ENCODE results near the gene ARID3B.

ARID3B gene

GRCh38 chr15:74631408-74631807 is 90.4 kb downstream of the ARID3B start:
- no peak for DNase-seq (ENCODE audit: extremely low read depth, insufficient read length)
- Histone ChIP-seq H3K27me3 (replicated peaks; ENCODE audit: control insufficient read depth, insufficient read depth, low read length) (no peaks in the 10 kb centered on the region), H3K4me3 (replicated peaks; ENCODE audit: low read depth, low read length) (no peak overlapping the region), H3K36me3 (ENCODE audit: control insufficient read depth, insufficient read depth, low read length) (peaks cover 56% of the 10 kb centered on the region)
- no peak for TF ChIP-seq CTCF (IDR thresholded peaks at IDR 0.05; ENCODE audit: insufficient read depth, low read length, poor library complexity, severe bottlenecking)

- Histone ChIP-seq H3K4me3 (replicated peaks; ENCODE audit: low read depth, low read length) (no peak overlapping the region), H3K36me3 (ENCODE audit: control insufficient read depth, insufficient read depth, low read length) (peaks cover 53% of the 10 kb centered on the region), H3K27me3 (replicated peaks; ENCODE audit: control insufficient read depth, insufficient read depth, low read length) (no peaks in the 10 kb centered on the region)
- TF ChIP-seq CTCF (IDR thresholded peaks at IDR 0.05; ENCODE audit: insufficient read depth, low read length, poor library complexity, severe bottlenecking): peak; percentile 97
- DNase-seq (ENCODE audit: extremely low read depth, insufficient read length): no peak
Observed at GRCh38 chr15:74631935-74632560, 91.0 kb downstream of the ARID3B start.

- Histone ChIP-seq H3K36me3 (ENCODE audit: control insufficient read depth, insufficient read depth, low read length) (peaks cover 53% of the 10 kb centered on the region), H3K4me3 (replicated peaks; ENCODE audit: low read depth, low read length) (no peak overlapping the region), H3K27me3 (replicated peaks; ENCODE audit: control insufficient read depth, insufficient read depth, low read length) (no peaks in the 10 kb centered on the region)
- DNase-seq (ENCODE audit: extremely low read depth, insufficient read length): no peak
- TF ChIP-seq CTCF (IDR thresholded peaks at IDR 0.05; ENCODE audit: insufficient read depth, low read length, poor library complexity, severe bottlenecking): no peak
Observed at GRCh38 chr15:74632601-74633000, 91.6 kb downstream of the ARID3B start.

- DNase-seq (ENCODE audit: extremely low read depth, insufficient read length): no peak
- Histone ChIP-seq H3K27me3 (replicated peaks; ENCODE audit: control insufficient read depth, insufficient read depth, low read length) (no peaks in the 10 kb centered on the region), H3K36me3 (ENCODE audit: control insufficient read depth, insufficient read depth, low read length) (peaks cover 45% of the 10 kb centered on the region), H3K4me3 (replicated peaks; ENCODE audit: low read depth, low read length) (no peak overlapping the region)
- no peak for TF ChIP-seq CTCF (IDR thresholded peaks at IDR 0.05; ENCODE audit: insufficient read depth, low read length, poor library complexity, severe bottlenecking)
Observed at GRCh38 chr15:74633781-74634180, 92.8 kb downstream of the ARID3B start.

- TF ChIP-seq CTCF (IDR thresholded peaks at IDR 0.05; ENCODE audit: insufficient read depth, low read length, poor library complexity, severe bottlenecking): peak; percentile 87
- Histone ChIP-seq H3K27me3 (replicated peaks; ENCODE audit: control insufficient read depth, insufficient read depth, low read length) (no peaks in the 10 kb centered on the region), H3K4me3 (replicated peaks; ENCODE audit: low read depth, low read length) (no peak overlapping the region), H3K36me3 (ENCODE audit: control insufficient read depth, insufficient read depth, low read length) (peaks cover 35% of the 10 kb centered on the region)
- DNase-seq (ENCODE audit: extremely low read depth, insufficient read length): peak; percentile 48
Observed at GRCh38 chr15:74635228-74635627, 94.2 kb downstream of the ARID3B start.

GRCh38 chr15:74636984-74637383 is 96.0 kb downstream of the ARID3B start:
- Histone ChIP-seq H3K36me3 (ENCODE audit: control insufficient read depth, insufficient read depth, low read length) (peaks cover 26% of the 10 kb centered on the region), H3K4me3 (replicated peaks; ENCODE audit: low read depth, low read length) (no peak overlapping the region), H3K27me3 (replicated peaks; ENCODE audit: control insufficient read depth, insufficient read depth, low read length) (no peaks in the 10 kb centered on the region)
- no peak for TF ChIP-seq CTCF (IDR thresholded peaks at IDR 0.05; ENCODE audit: insufficient read depth, low read length, poor library complexity, severe bottlenecking)
- no peak for DNase-seq (ENCODE audit: extremely low read depth, insufficient read length)
